K562 (cell line): ENCODE results near the gene CCNL2.

Experiments
- AFF1 ChIP-seq, 2 experiments: fragments of 450-650 bp; IDR thresholded peaks; 2 replicates each; pipeline ENCODE4 v1.6.1; 2018; ENCODE audit warnings: mild to moderate bottlenecking in 2 of 2, low read depth in 1 of 2; ENCODE audit not compliant: partially characterized antibody in 2 of 2
- CREB1 ChIP-seq, 2 experiments: sonication (generic) in 1 of 2; formaldehyde crosslinking in 1 of 2; IDR thresholded peaks; 2 replicates each; pipeline versions ENCODE4 v1.6.1 to v1.8.0; 2012 to 2022; ENCODE audit warnings: inconsistent platforms in 1 of 2, mild to moderate bottlenecking in 1 of 2, missing genetic modification reagents in 1 of 2, moderate library complexity in 1 of 2
- JUN ChIP-seq, 2 experiments: sonication (generic) in 1 of 2; formaldehyde crosslinking in 1 of 2; IDR thresholded peaks; 2 replicates each; pipeline versions ENCODE4 v1.6.1 to v1.8.0; 2012 to 2022; ENCODE audit warnings: borderline replicate concordance in 2 of 2, mild to moderate bottlenecking in 2 of 2, improper control_type of control experiment in 1 of 2, low read depth in 1 of 2, low read length in 1 of 2, missing genetic modification reagents in 1 of 2
- NFYB ChIP-seq: IDR thresholded peaks from 2 replicates; pipeline ENCODE4 v1.6.1; 2011; ENCODE audit warnings: mild to moderate bottlenecking, moderate library complexity; ENCODE audit not compliant: insufficient read length; ENCODE audit errors: extremely low read depth
- POLR2A ChIP-seq: fragments of 450-650 bp; conservative IDR thresholded peaks from 2 replicates; pipeline ENCODE4 v1.6.1; 2016
- UBTF ChIP-seq, 2 experiments: IDR thresholded peaks; 2 replicates each; pipeline ENCODE4 v1.6.1; 2012; ENCODE audit warnings: improper control_type of control experiment in 2 of 2, low read depth in 2 of 2, low read length in 2 of 2, borderline replicate concordance in 1 of 2
- ZNF76 ChIP-seq: fragments of 250-450 bp; sonication (Bioruptor Pico); IDR thresholded peaks from 2 replicates; pipeline ENCODE4 v1.4.0; 2020; ENCODE audit warnings: mild to moderate bottlenecking, moderate library complexity, borderline replicate concordance

- TF ChIP-seq POLR2A = no peak
- TF ChIP-seq UBTF (IDR thresholded peaks at IDR 0.05; ENCODE audit: borderline replicate concordance in 1 of 2, low read depth in 2 of 2, low read length in 2 of 2) = no peak
- no peak for TF ChIP-seq AFF1 (IDR thresholded peaks at IDR 0.05; ENCODE audit: low read depth in 1 of 2, partially characterized antibody in 2 of 2)
- no peak for TF ChIP-seq NFYB
- TF ChIP-seq ZNF76 (CRISPR knock-in tag) = no peak
- no peak for TF ChIP-seq JUN (IDR thresholded peaks at IDR 0.05; ENCODE audit: borderline replicate concordance, low read depth, low read length)
- no peak for TF ChIP-seq JUN (CRISPR knock-in tag; IDR thresholded peaks at IDR 0.05; ENCODE audit: borderline replicate concordance)
- no peak for TF ChIP-seq CREB1 (IDR thresholded peaks at IDR 0.05)
- no peak for TF ChIP-seq CREB1 (CRISPR knock-in tag; IDR thresholded peaks at IDR 0.05)
These were observed 22.2 kb upstream of the CCNL2 start, which contains the start of gene ANKRD65 for GRCh38 chr1:1421147-1421906.
